WTC11 (cell line): ENCODE data around the gene HOXC5. TPM values are rescaled to one million over a fixed set of nuclear protein-coding genes. Genes with fewer than 3 reads are reported as not detected.

Experiments used
- ATAC-seq: fragments of 200-7000 bp; cut with Tn5 transposase; 2 replicates; pipeline ENCODE4 v1.10.0; 2021; ENCODE audit warnings: mild to moderate bottlenecking, moderate library complexity
- CTCF ChIA-PET: fragments of 300-600 bp; sonication (Branson Sonifier 250); formaldehyde crosslinking; loops from one replicate; lab custom pipeline; 2021; ENCODE audit warnings: antibody characterized with exemption; lab: Charles Lee
- POLR2A ChIA-PET: fragments of 350-600 bp; sonication (Branson Sonifier 250); formaldehyde crosslinking; loops from one replicate; lab custom pipeline; 2021; ENCODE audit warnings: antibody characterized with exemption; lab: Charles Lee
- DNase-seq: peaks from one replicate; pipeline ENCODE4 v3.0.0; 2021; ENCODE audit warnings: low spot score
- H3K27ac Mint-ChIP-seq: 2 replicates; pipeline ENCODE4 v1.8.0; 2021; ENCODE audit warnings: mixed read lengths
- H3K27me3 Mint-ChIP-seq: 2 replicates; pipeline ENCODE4 v1.8.0; 2021; ENCODE audit warnings: low read depth, mild to moderate bottlenecking, moderate library complexity, mixed read lengths
- H3K36me3 Mint-ChIP-seq: 2 replicates; pipeline ENCODE4 v1.8.0; 2021; ENCODE audit warnings: mixed read lengths
- H3K4me1 Mint-ChIP-seq: 2 replicates; pipeline ENCODE4 v1.8.0; 2022; ENCODE audit warnings: mixed read lengths
- H3K4me3 Mint-ChIP-seq: 2 replicates; pipeline ENCODE4 v1.8.0; 2021; ENCODE audit warnings: mild to moderate bottlenecking, moderate library complexity, mixed read lengths
- H3K9me3 Mint-ChIP-seq: 2 replicates; pipeline ENCODE4 v1.8.0; 2021; ENCODE audit warnings: mixed read lengths
- ATF2 ChIP-seq: sonication (generic); formaldehyde crosslinking; IDR thresholded peaks from 2 replicates; pipeline ENCODE4 v1.8.1; 2022; ENCODE audit warnings: low read depth, missing genetic modification reagents, borderline replicate concordance
- ATF3 ChIP-seq: sonication (generic); formaldehyde crosslinking; conservative IDR thresholded peaks from 2 replicates; pipeline ENCODE4 v1.8.1; 2022; ENCODE audit warnings: mild to moderate bottlenecking, missing genetic modification reagents
- CBFB ChIP-seq: sonication (generic); formaldehyde crosslinking; IDR thresholded peaks from 2 replicates; pipeline ENCODE4 v1.8.1; 2022; ENCODE audit warnings: mild to moderate bottlenecking, low read depth, missing genetic modification reagents
- CREM ChIP-seq: sonication (generic); formaldehyde crosslinking; IDR thresholded peaks from 2 replicates; pipeline ENCODE4 v1.8.1; 2022; ENCODE audit warnings: mild to moderate bottlenecking, missing genetic modification reagents, moderate library complexity
- ELF4 ChIP-seq: sonication (generic); formaldehyde crosslinking; IDR thresholded peaks from 2 replicates; pipeline ENCODE4 v1.8.1; 2022; ENCODE audit warnings: low read depth, mild to moderate bottlenecking, moderate library complexity, missing genetic modification reagents
- ESRRA ChIP-seq: sonication (generic); formaldehyde crosslinking; IDR thresholded peaks from 2 replicates; pipeline ENCODE4 v1.8.1; 2022; ENCODE audit warnings: mild to moderate bottlenecking, missing genetic modification reagents, borderline replicate concordance
- ETV6 ChIP-seq: sonication (generic); formaldehyde crosslinking; IDR thresholded peaks from 2 replicates; pipeline ENCODE4 v1.8.1; 2022; ENCODE audit warnings: mild to moderate bottlenecking, missing genetic modification reagents
- FOXJ3 ChIP-seq: sonication (generic); formaldehyde crosslinking; IDR thresholded peaks from 2 replicates; pipeline ENCODE4 v1.9.0; 2021; ENCODE audit warnings: missing genetic modification reagents, mild to moderate bottlenecking, borderline replicate concordance
- FOXP1 ChIP-seq: sonication (generic); formaldehyde crosslinking; IDR thresholded peaks from 2 replicates; pipeline ENCODE4 v1.8.0; 2022; ENCODE audit warnings: missing genetic modification reagents, mild to moderate bottlenecking, moderate library complexity, borderline replicate concordance
- GABPB1 ChIP-seq: sonication (generic); formaldehyde crosslinking; IDR thresholded peaks from 2 replicates; pipeline ENCODE4 v1.8.1; 2023; ENCODE audit warnings: mild to moderate bottlenecking, missing genetic modification reagents
- HMGA2 ChIP-seq: fragments of 250-450 bp; sonication (Bioruptor Pico); IDR thresholded peaks from 2 replicates; pipeline ENCODE4 v1.4.0; 2021; ENCODE audit warnings: mild to moderate bottlenecking, moderate library complexity
- IRF1 ChIP-seq: sonication (generic); formaldehyde crosslinking; IDR thresholded peaks from 2 replicates; pipeline ENCODE4 v1.8.0; 2023; ENCODE audit warnings: missing genetic modification reagents
- JAZF1 ChIP-seq: fragments of 250-450 bp; sonication (Bioruptor Pico); IDR thresholded peaks from 2 replicates; pipeline ENCODE4 v1.9.0; 2021; ENCODE audit warnings: moderate library complexity, mild to moderate bottlenecking, inconsistent platforms
- JUN ChIP-seq: sonication (generic); formaldehyde crosslinking; IDR thresholded peaks from 2 replicates; pipeline ENCODE4 v1.8.0; 2023; ENCODE audit warnings: mild to moderate bottlenecking, missing genetic modification reagents
- NFATC4 ChIP-seq: fragments of 250-450 bp; sonication (Bioruptor Pico); IDR thresholded peaks from 2 replicates; pipeline ENCODE4 v1.9.0; 2021; ENCODE audit warnings: mild to moderate bottlenecking
- NFE2L1 ChIP-seq: sonication (generic); formaldehyde crosslinking; IDR thresholded peaks from 2 replicates; pipeline ENCODE4 v1.8.1; 2023; ENCODE audit warnings: missing genetic modification reagents
- NFYB ChIP-seq: sonication (generic); formaldehyde crosslinking; conservative IDR thresholded peaks from 2 replicates; pipeline ENCODE4 v1.8.0; 2022; ENCODE audit warnings: low read depth, missing genetic modification reagents
- NR2C2 ChIP-seq: sonication (generic); formaldehyde crosslinking; IDR thresholded peaks from 2 replicates; pipeline ENCODE4 v1.8.0; 2022; ENCODE audit warnings: mild to moderate bottlenecking, missing genetic modification reagents
- TEAD4 ChIP-seq: sonication (generic); formaldehyde crosslinking; IDR thresholded peaks from 2 replicates; pipeline ENCODE4 v1.8.0; 2022; ENCODE audit warnings: mild to moderate bottlenecking, missing genetic modification reagents
- TP53 ChIP-seq: sonication (generic); formaldehyde crosslinking; IDR thresholded peaks from 2 replicates; pipeline ENCODE4 v1.8.1; 2023; ENCODE audit warnings: mild to moderate bottlenecking, missing genetic modification reagents
- ZNF219 ChIP-seq: sonication (generic); formaldehyde crosslinking; IDR thresholded peaks from 2 replicates; pipeline ENCODE4 v1.8.0; 2023; ENCODE audit warnings: missing genetic modification reagents, mild to moderate bottlenecking, borderline replicate concordance
- ZNF232 ChIP-seq: sonication (generic); formaldehyde crosslinking; IDR thresholded peaks from 2 replicates; pipeline ENCODE4 v1.8.0; 2022; ENCODE audit warnings: mild to moderate bottlenecking, missing genetic modification reagents
- ZNF317 ChIP-seq: sonication (generic); formaldehyde crosslinking; IDR thresholded peaks from 2 replicates; pipeline ENCODE4 v1.8.1; 2023; ENCODE audit warnings: low read depth, mild to moderate bottlenecking, moderate library complexity, missing genetic modification reagents, borderline replicate concordance
- ZNF425 ChIP-seq: fragments of 250-450 bp; sonication (Bioruptor Pico); conservative IDR thresholded peaks from 2 replicates; pipeline ENCODE4 v1.9.0; 2021; ENCODE audit warnings: mild to moderate bottlenecking
- ZNF671 ChIP-seq: fragments of 250-450 bp; sonication (Bioruptor Pico); IDR thresholded peaks from 2 replicates; pipeline ENCODE4 v1.8.0; 2021; ENCODE audit warnings: mild to moderate bottlenecking
- total RNA-seq: library from RNA; stranded (reverse); gene quantifications from 3 replicates; pipeline ENCODE4 v1.2.3, GENCODE V29; 2021

The HOXC5 gene
- total RNA-seq, 1 experiment from 2014 or later, result not detected

- Mint-ChIP-seq H3K4me3 (no peak overlapping the region), H3K27ac (no peak overlapping the region)
Measured at GRCh38 chr12:54042970-54043853, 10.4 kb downstream of the HOXC5 start.

GRCh38 chr12:54044425-54045103, 11.7 kb downstream of the HOXC5 start:
- POLR2A ChIA-PET, result no interaction called here
- ATAC-seq, result no peak
- CTCF ChIA-PET, result interaction anchor here (1.4 to 2.9 kb wide), 3 partner anchors 12 to 157 kb away, joined by 4 to 12 read pairs (median 4); partner anchors contain the start of gene HOXC5
- Mint-ChIP-seq H3K27ac (no peak overlapping the region), H3K4me1 (peaks cover 16% of the 10 kb centered on the region), H3K9me3 (no peaks in the 10 kb centered on the region), H3K36me3 (no peaks in the 10 kb centered on the region), H3K27me3 (peaks cover 100% of the 10 kb centered on the region), H3K4me3 (no peak overlapping the region)
- TF ChIP-seq FOXP1 (no peak), JAZF1 (no peak), TP53 (CRISPR knock-in tag) (no peak), ZNF219 (CRISPR knock-in tag) (no peak), ETV6 (CRISPR knock-in tag) (no peak), ZNF232 (CRISPR knock-in tag) (no peak), CBFB (CRISPR knock-in tag) (no peak), JUN (CRISPR knock-in tag) (no peak), ESRRA (CRISPR knock-in tag) (no peak), ATF3 (CRISPR knock-in tag) (no peak), NFATC4 (CRISPR knock-in tag) (no peak), ZNF425 (CRISPR knock-in tag) (no peak), ELF4 (no peak), ATF2 (CRISPR knock-in tag) (no peak), CREM (CRISPR knock-in tag) (no peak), NFYB (CRISPR knock-in tag) (no peak), FOXJ3 (no peak), HMGA2 (CRISPR knock-in tag) (no peak), NR2C2 (CRISPR knock-in tag) (no peak), TEAD4 (CRISPR knock-in tag) (no peak)
- DNase-seq, result no peak

More at GRCh38 chr12:54042970-54043853, 10.4 kb downstream of the HOXC5 start:
- ChIA-PET CTCF (interaction anchor here (0.5 to 2.9 kb wide), 6 partner anchors 10 to 165 kb away, joined by 3 to 12 read pairs (median 4); partner anchors contain the start of gene HOXC5), POLR2A (no interaction called here)
- TF ChIP-seq ATF3 (CRISPR knock-in tag) (no peak), GABPB1 (CRISPR knock-in tag) (no peak), CREM (CRISPR knock-in tag) (no peak), NFE2L1 (CRISPR knock-in tag) (no peak), ZNF671 (CRISPR knock-in tag) (no peak), ZNF317 (no peak), IRF1 (CRISPR knock-in tag) (no peak)
- Mint-ChIP-seq H3K36me3 (no peaks in the 10 kb centered on the region), H3K27me3 (peaks cover 100% of the 10 kb centered on the region), H3K9me3 (no peaks in the 10 kb centered on the region), H3K4me1 (peaks cover 18% of the 10 kb centered on the region)
- ATAC-seq, result no peak
- no peak for DNase-seq
